ENCODE measurements around the gene ZBTB11. TPM values are rescaled to one million over a fixed set of nuclear protein-coding genes. Genes with fewer than 3 reads are reported as not detected.
"Not testable (repeated sequence)": the region's sequence is repeated elsewhere in the genome, so short reads cannot be mapped to it uniquely, and the experiment has no call there.

ZBTB11 gene
- total RNA-seq, 1 donor from 2014 or later: 14.7 TPM

GRCh38 chr3:101656651-101657050, 20.3 kb downstream of the ZBTB11 start:
- Mint-ChIP-seq H3K4me3 (ENCODE audit: unreplicated experiment) (no peak overlapping the region), H3K27me3 (ENCODE audit: low read depth) (no peaks in the 10 kb centered on the region), H3K9me3 (ENCODE audit: low read depth) (no peaks in the 10 kb centered on the region), H3K4me1 (ENCODE audit: low read depth) (peaks cover 11% of the 10 kb centered on the region), H3K27ac (ENCODE audit: unreplicated experiment) (no peak overlapping the region), H3K36me3 (ENCODE audit: low read depth) (peaks cover 41% of the 10 kb centered on the region)
- no peak for DNase-seq (ENCODE audit: low spot score)
- TF ChIP-seq CTCF (IDR thresholded peaks at IDR 0.05): no peak

GRCh38 chr3:101646726-101647125, 30.2 kb downstream of the ZBTB11 start:
- DNase-seq (ENCODE audit: low spot score): no peak
- Mint-ChIP-seq H3K27ac (ENCODE audit: unreplicated experiment) (no peak overlapping the region), H3K4me1 (ENCODE audit: low read depth) (peaks cover 5% of the 10 kb centered on the region), H3K27me3 (ENCODE audit: low read depth) (no peaks in the 10 kb centered on the region), H3K9me3 (ENCODE audit: low read depth) (peaks cover 4% of the 10 kb centered on the region), H3K4me3 (ENCODE audit: unreplicated experiment) (no peak overlapping the region), H3K36me3 (ENCODE audit: low read depth) (peaks cover 15% of the 10 kb centered on the region)
- no peak for TF ChIP-seq CTCF (IDR thresholded peaks at IDR 0.05)

- H3K36me3 Mint-ChIP-seq (ENCODE audit: low read depth): peaks cover 6% of the 10 kb centered on the region
- H3K9me3 Mint-ChIP-seq (ENCODE audit: low read depth): no peaks in the 10 kb centered on the region
- DNase-seq (ENCODE audit: low spot score): no peak
- H3K4me3 Mint-ChIP-seq (ENCODE audit: unreplicated experiment): no peak overlapping the region
- H3K4me1 Mint-ChIP-seq (ENCODE audit: low read depth): peaks cover 5% of the 10 kb centered on the region
- no peak overlapping the region for H3K27ac Mint-ChIP-seq (ENCODE audit: unreplicated experiment)
- no peak for TF ChIP-seq CTCF (IDR thresholded peaks at IDR 0.05)
- H3K27me3 Mint-ChIP-seq (ENCODE audit: low read depth): no peaks in the 10 kb centered on the region
Observed at GRCh38 chr3:101643861-101644613, 32.9 kb downstream of the ZBTB11 start.

- no peak overlapping the region for H3K27ac Mint-ChIP-seq (ENCODE audit: unreplicated experiment)
- no peak for DNase-seq (ENCODE audit: low spot score)
- H3K4me1 Mint-ChIP-seq (ENCODE audit: low read depth): peaks cover 5% of the 10 kb centered on the region
- H3K36me3 Mint-ChIP-seq (ENCODE audit: low read depth): peaks cover 2% of the 10 kb centered on the region
- H3K9me3 Mint-ChIP-seq (ENCODE audit: low read depth): no peaks in the 10 kb centered on the region
- no peaks in the 10 kb centered on the region for H3K27me3 Mint-ChIP-seq (ENCODE audit: low read depth)
- no peak overlapping the region for H3K4me3 Mint-ChIP-seq (ENCODE audit: unreplicated experiment)
- no peak for TF ChIP-seq CTCF (IDR thresholded peaks at IDR 0.05)
Observed at GRCh38 chr3:101643009-101643844, 33.7 kb downstream of the ZBTB11 start.

GRCh38 chr3:101642441-101642840, 34.5 kb downstream of the ZBTB11 start:
- Mint-ChIP-seq H3K4me1 (ENCODE audit: low read depth) (peaks cover 5% of the 10 kb centered on the region), H3K27ac (ENCODE audit: unreplicated experiment) (no peak overlapping the region), H3K4me3 (ENCODE audit: unreplicated experiment) (no peak overlapping the region), H3K9me3 (ENCODE audit: low read depth) (no peaks in the 10 kb centered on the region), H3K27me3 (ENCODE audit: low read depth) (no peaks in the 10 kb centered on the region), H3K36me3 (ENCODE audit: low read depth) (peaks cover 2% of the 10 kb centered on the region)
- no peak for DNase-seq (ENCODE audit: low spot score)
- no peak for TF ChIP-seq CTCF (IDR thresholded peaks at IDR 0.05)

GRCh38 chr3:101641397-101642115, 35.4 kb downstream of the ZBTB11 start:
- not testable (repeated sequence) for H3K27ac Mint-ChIP-seq (ENCODE audit: unreplicated experiment); H3K27me3 Mint-ChIP-seq (ENCODE audit: low read depth); H3K36me3 Mint-ChIP-seq (ENCODE audit: low read depth); H3K4me3 Mint-ChIP-seq (ENCODE audit: unreplicated experiment); H3K9me3 Mint-ChIP-seq (ENCODE audit: low read depth); H3K4me1 Mint-ChIP-seq (ENCODE audit: low read depth); DNase-seq (ENCODE audit: low spot score)
